ENCODE data around the gene MCTP1. TPM values are rescaled to one million over a fixed set of nuclear protein-coding genes. Genes with fewer than 3 reads are reported as not detected.

The MCTP1 gene
- total RNA-seq: 33.0 and 36.5 TPM in 2 replicates

DNA sequence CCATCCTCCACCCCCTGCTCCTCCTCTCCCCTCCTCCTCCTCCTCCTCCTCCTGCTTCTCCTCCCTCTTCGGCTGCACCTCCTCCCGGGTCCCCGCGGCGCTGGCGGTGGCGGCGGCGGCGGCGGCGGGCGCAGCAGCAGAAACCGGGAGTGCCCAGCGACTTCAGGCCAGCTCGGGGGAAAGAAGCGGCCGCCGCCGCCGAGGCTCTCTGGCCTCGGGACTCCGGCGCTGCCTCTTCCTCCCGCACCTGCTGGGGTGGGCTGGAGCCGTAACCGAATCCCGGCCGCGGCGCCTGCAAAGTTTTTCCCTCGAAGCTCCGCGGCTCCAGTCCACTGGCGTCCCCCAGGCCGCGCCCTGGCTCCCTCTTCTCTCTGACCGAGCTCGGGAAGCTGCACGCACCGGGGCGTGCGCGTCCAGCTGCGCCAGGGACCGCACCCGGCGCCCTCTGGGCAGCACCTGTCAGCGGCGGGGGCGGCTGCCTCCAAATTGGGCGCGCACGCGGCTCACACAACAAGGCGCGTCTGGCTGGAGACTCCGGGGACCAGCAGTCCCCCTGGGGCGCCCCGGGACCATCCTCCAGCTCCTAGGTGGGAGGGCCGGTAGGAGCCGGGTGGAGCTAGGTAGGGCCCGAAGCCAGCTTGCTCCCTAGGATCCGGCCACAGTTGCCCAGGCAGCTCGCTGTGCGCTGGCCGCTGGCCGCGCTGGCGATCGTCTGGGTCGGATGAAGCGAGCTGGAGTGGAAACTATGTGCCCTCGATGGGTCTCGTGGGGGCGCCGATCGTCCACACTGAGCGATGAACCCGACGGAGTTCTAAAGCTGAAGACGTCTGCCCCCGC is at the start of gene MCTP1:
TSS of gene MCTP1 (minus strand) at position 523 of the 837 bp plus-strand sequence.

Other genes starting within 250 kb of the MCTP1 start
- not detected in 2 replicates for gene FAM81B, start 106.3 kb upstream of the MCTP1 start, total RNA-seq

Data from uterine smooth muscle cell (primary cell).